ENCODE data around the gene ESM1. TPM values are rescaled to one million over a fixed set of nuclear protein-coding genes. Genes with fewer than 3 reads are reported as not detected.

ESM1 gene
- total and polyA plus RNA-seq, 2 of the 8 experiments (the other 6 are each of a cell fraction or from before 2014, with no cell fraction given): not detected

DNA sequence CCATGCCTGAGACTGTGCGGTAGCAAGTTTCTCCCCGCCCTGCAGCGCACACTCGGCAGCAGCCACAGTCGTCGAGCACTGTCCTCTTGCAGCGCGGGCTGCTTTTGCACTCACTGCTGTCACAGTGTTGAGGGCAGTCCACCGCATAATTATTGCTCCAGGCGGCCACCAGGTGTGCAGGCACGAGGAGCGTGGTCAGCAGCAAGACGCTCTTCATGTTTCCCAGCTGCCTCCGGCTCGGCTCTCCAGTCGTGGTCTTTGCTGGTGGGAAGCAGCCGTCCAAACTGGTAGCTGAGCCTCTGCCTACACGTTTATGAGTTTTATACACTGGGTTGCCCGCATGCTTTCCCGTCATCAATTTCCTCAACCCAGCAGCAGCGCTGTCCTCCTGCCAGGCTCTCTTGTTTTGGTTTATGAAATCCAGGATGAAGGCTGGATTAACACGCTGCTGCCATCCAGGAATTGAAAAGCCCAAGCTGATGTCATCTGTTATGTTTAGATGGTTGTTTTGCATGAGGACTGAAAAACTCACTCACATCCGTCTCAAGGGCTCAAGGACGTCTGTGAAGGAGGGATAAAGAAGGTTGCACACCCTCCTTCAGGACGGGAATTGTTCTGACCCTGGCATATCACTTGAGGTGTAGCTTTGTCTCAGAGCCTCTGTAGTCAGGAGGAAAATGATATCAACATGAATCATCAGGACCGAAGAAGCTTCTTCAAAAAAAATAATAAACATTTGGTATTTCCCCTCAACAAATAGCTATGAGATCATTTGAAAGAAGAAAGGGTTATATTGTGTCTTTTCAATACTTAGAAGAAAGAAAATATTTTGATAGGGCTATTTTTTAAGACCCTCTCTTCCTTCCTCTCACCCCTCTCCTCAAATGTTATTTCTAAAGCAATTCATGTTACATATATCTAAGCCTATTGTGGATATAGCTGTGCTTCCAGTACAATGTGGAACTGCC, at the start of gene ESM1 (continued):
- TF ChIP-seq, protein P1, sequence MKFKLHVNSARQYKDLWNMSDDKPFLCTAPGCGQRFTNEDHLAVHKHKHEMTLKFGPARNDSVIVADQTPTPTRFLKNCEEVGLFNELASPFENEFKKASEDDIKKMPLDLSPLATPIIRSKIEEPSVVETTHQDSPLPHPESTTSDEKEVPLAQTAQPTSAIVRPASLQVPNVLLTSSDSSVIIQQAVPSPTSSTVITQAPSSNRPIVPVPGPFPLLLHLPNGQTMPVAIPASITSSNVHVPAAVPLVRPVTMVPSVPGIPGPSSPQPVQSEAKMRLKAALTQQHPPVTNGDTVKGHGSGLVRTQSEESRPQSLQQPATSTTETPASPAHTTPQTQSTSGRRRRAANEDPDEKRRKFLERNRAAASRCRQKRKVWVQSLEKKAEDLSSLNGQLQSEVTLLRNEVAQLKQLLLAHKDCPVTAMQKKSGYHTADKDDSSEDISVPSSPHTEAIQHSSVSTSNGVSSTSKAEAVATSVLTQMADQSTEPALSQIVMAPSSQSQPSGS (IDR thresholded peaks at IDR 0.05; ENCODE audit: low read length): no peak
- TF ChIP-seq RAD21 (IDR thresholded peaks at IDR 0.05 in 1 of 2, conservative IDR thresholded peaks at IDR 0.05 in 1 of 2; ENCODE audit: low read depth in 2 of 2, low read length in 2 of 2) (no peak), KDM4A (IDR thresholded peaks at IDR 0.05; ENCODE audit: low read depth, low read length, severe bottlenecking) (no peak), BCL11A (IDR thresholded peaks at IDR 0.05; ENCODE audit: low read depth in 2 of 2, low read length in 2 of 2) (no peak), CREB1 (IDR thresholded peaks at IDR 0.05) (no peak), HDAC6 (IDR thresholded peaks at IDR 0.05; ENCODE audit: low read depth, low read length) (no peak), TAF7 (optimal IDR thresholded peaks at IDR 0.05; ENCODE audit: borderline replicate concordance, low read depth, low read length) (no peak), SP2 (IDR thresholded peaks at IDR 0.05; ENCODE audit: low read length) (no peak), POU5F1 (IDR thresholded peaks at IDR 0.05; ENCODE audit: low read depth, low read length) (no peak), BRCA1 (IDR thresholded peaks at IDR 0.05; ENCODE audit: low read depth, low read length) (no peak), TEAD4 (IDR thresholded peaks at IDR 0.05; ENCODE audit: low read depth, low read length) (no peak)
- TF ChIP-seq, protein P2, sequence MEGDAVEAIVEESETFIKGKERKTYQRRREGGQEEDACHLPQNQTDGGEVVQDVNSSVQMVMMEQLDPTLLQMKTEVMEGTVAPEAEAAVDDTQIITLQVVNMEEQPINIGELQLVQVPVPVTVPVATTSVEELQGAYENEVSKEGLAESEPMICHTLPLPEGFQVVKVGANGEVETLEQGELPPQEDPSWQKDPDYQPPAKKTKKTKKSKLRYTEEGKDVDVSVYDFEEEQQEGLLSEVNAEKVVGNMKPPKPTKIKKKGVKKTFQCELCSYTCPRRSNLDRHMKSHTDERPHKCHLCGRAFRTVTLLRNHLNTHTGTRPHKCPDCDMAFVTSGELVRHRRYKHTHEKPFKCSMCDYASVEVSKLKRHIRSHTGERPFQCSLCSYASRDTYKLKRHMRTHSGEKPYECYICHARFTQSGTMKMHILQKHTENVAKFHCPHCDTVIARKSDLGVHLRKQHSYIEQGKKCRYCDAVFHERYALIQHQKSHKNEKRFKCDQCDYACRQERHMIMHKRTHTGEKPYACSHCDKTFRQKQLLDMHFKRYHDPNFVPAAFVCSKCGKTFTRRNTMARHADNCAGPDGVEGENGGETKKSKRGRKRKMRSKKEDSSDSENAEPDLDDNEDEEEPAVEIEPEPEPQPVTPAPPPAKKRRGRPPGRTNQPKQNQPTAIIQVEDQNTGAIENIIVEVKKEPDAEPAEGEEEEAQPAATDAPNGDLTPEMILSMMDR (IDR thresholded peaks at IDR 0.05; ENCODE audit: control extremely low read depth in 1 of 3, insufficient read depth in 1 of 3, low read depth in 1 of 3, low read length in 3 of 3): no peak

Measured in H1 (cell line).